IPS DF 6.9 (cell line): ENCODE results near the gene KNDC1.

Experiments
- DNase-seq: peaks from one replicate; pipeline ENCODE4 v3.0.0-alpha.2; 2013; ENCODE audit warnings: low read depth, low spot score
- H3K27ac ChIP-seq: one replicate; pipeline ENCODE4 v1.5.1; 2013; ENCODE audit warnings: low read length, control low read depth
- H3K27me3 ChIP-seq: 2 replicates; pipeline ENCODE4 v1.6.1; 2013; ENCODE audit warnings: mild to moderate bottlenecking, low read length; ENCODE audit not compliant: control insufficient read depth, insufficient read depth
- H3K36me3 ChIP-seq: 2 replicates; pipeline ENCODE4 v1.6.1; 2013; ENCODE audit warnings: low read length; ENCODE audit not compliant: control insufficient read depth, insufficient read depth
- H3K4me1 ChIP-seq: 2 replicates; pipeline ENCODE4 v1.6.1; 2013; ENCODE audit warnings: low read length; ENCODE audit not compliant: control insufficient read depth, insufficient read depth
- H3K4me3 ChIP-seq: 2 replicates; pipeline ENCODE4 v1.5.1; 2013; ENCODE audit warnings: mild to moderate bottlenecking, low read length
- H3K9me3 ChIP-seq: 2 replicates; pipeline ENCODE4 v1.6.1; 2013; ENCODE audit warnings: low read length, inconsistent platforms; ENCODE audit not compliant: control insufficient read depth, insufficient read depth
- WGBS: extraction: QIAGEN DNeasy Blood & Tissue Kit; methylation state at CpG from one replicate; pipeline ENCODE4 v1.1.7; 2013; ENCODE audit warnings: mixed read lengths, missing lambda C conversion rate; ENCODE audit not compliant: insufficient read length, insufficient coverage; 5-methylcytosine and 5-hydroxymethylcytosine counted together

Gene KNDC1

GRCh38 chr10:133196936-133197758, 37.1 kb downstream of the KNDC1 start:
- Histone ChIP-seq H3K4me3 (no peak overlapping the region), H3K9me3 (no peaks in the 10 kb centered on the region), H3K36me3 (no peaks in the 10 kb centered on the region), H3K27me3 (no peaks in the 10 kb centered on the region), H3K27ac (no peak overlapping the region), H3K4me1 (no peaks in the 10 kb centered on the region)
- no CpG with 5 or more reads among the region's 40 CpGs for WGBS
- DNase-seq = no peak

- Histone ChIP-seq H3K36me3 (no peaks in the 10 kb centered on the region), H3K4me1 (no peaks in the 10 kb centered on the region), H3K9me3 (no peaks in the 10 kb centered on the region), H3K27me3 (no peaks in the 10 kb centered on the region), H3K4me3 (no peak overlapping the region), H3K27ac (no peak overlapping the region)
- no CpG with 5 or more reads among the region's 9 CpGs for WGBS
- no peak for DNase-seq
Observed at GRCh38 chr10:133197786-133198185, 37.8 kb downstream of the KNDC1 start.

- Histone ChIP-seq H3K36me3 (no peaks in the 10 kb centered on the region), H3K4me3 (no peak overlapping the region), H3K27me3 (no peaks in the 10 kb centered on the region), H3K27ac (no peak overlapping the region), H3K9me3 (no peaks in the 10 kb centered on the region), H3K4me1 (no peaks in the 10 kb centered on the region)
- WGBS = no CpG with 5 or more reads among the region's 26 CpGs
- DNase-seq = no peak
Observed at GRCh38 chr10:133198206-133198605, 38.2 kb downstream of the KNDC1 start.

- H3K9me3 ChIP-seq = no peaks in the 10 kb centered on the region
- no peaks in the 10 kb centered on the region for H3K4me1 ChIP-seq
- no peak overlapping the region for H3K4me3 ChIP-seq
- no peak for DNase-seq
- H3K27ac ChIP-seq = no peak overlapping the region
- H3K36me3 ChIP-seq = no peaks in the 10 kb centered on the region
- H3K27me3 ChIP-seq = no peaks in the 10 kb centered on the region
- WGBS = no CpG with 5 or more reads among the region's 54 CpGs
Observed at GRCh38 chr10:133198621-133199487, 38.8 kb downstream of the KNDC1 start.

GRCh38 chr10:133199488-133199885, 39.5 kb downstream of the KNDC1 start:
- Histone ChIP-seq H3K27ac (no peak overlapping the region), H3K9me3 (no peaks in the 10 kb centered on the region), H3K27me3 (no peaks in the 10 kb centered on the region), H3K4me1 (no peaks in the 10 kb centered on the region), H3K4me3 (no peak overlapping the region), H3K36me3 (no peaks in the 10 kb centered on the region)
- DNase-seq = no peak
- WGBS = no CpG with 5 or more reads among the region's 13 CpGs

- H3K27me3 ChIP-seq = no peaks in the 10 kb centered on the region
- H3K9me3 ChIP-seq = no peaks in the 10 kb centered on the region
- no peak overlapping the region for H3K4me3 ChIP-seq
- H3K36me3 ChIP-seq = no peaks in the 10 kb centered on the region
- no CpG with 5 or more reads among the region's 38 CpGs for WGBS
- DNase-seq = no peak
- no peaks in the 10 kb centered on the region for H3K4me1 ChIP-seq
- no peak overlapping the region for H3K27ac ChIP-seq
Observed at GRCh38 chr10:133199992-133200611, 40.1 kb downstream of the KNDC1 start.

- Histone ChIP-seq H3K4me1 (no peaks in the 10 kb centered on the region), H3K27me3 (no peaks in the 10 kb centered on the region), H3K27ac (no peak overlapping the region), H3K36me3 (no peaks in the 10 kb centered on the region), H3K9me3 (no peaks in the 10 kb centered on the region), H3K4me3 (no peak overlapping the region)
- DNase-seq = no peak
- WGBS = no CpG with 5 or more reads among the region's 15 CpGs
Observed at GRCh38 chr10:133200621-133201031, 40.6 kb downstream of the KNDC1 start.

- Histone ChIP-seq H3K27me3 (no peaks in the 10 kb centered on the region), H3K27ac (no peak overlapping the region), H3K36me3 (no peaks in the 10 kb centered on the region), H3K4me3 (no peak overlapping the region), H3K4me1 (no peaks in the 10 kb centered on the region), H3K9me3 (no peaks in the 10 kb centered on the region)
- no CpG with 5 or more reads among the region's 57 CpGs for WGBS
- DNase-seq = no peak
Observed at GRCh38 chr10:133201151-133201947, 41.3 kb downstream of the KNDC1 start.

GRCh38 chr10:133201948-133202725, 42.1 kb downstream of the KNDC1 start:
- H3K27me3 ChIP-seq = no peaks in the 10 kb centered on the region
- WGBS = no CpG with 5 or more reads among the region's 29 CpGs
- H3K27ac ChIP-seq = no peak overlapping the region
- H3K36me3 ChIP-seq = no peaks in the 10 kb centered on the region
- H3K4me1 ChIP-seq = no peaks in the 10 kb centered on the region
- H3K4me3 ChIP-seq = no peak overlapping the region
- no peaks in the 10 kb centered on the region for H3K9me3 ChIP-seq
- no peak for DNase-seq
